ENCODE data around the gene LRP2.

DNA sequence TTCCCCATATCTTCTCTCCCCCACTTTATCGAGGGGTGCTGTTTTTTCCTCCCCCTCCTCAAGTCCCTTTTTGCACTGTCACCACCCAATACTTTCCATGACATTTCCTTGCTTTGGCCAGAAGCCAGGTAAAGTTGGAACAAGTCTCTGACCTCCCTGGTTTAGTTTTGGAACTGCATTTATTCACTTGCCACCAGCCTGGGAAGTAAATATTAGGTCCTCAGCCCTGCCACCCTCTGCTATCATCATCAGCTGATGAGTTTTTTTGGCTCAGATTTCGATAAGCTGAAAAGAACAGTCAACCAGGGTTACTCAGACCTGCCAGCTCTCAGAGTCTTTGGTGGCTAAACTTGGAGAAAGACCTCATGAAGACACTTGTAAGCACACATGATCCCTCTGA, 246.0 kb downstream of the LRP2 start:
- TF ChIP-seq, protein P1, sequence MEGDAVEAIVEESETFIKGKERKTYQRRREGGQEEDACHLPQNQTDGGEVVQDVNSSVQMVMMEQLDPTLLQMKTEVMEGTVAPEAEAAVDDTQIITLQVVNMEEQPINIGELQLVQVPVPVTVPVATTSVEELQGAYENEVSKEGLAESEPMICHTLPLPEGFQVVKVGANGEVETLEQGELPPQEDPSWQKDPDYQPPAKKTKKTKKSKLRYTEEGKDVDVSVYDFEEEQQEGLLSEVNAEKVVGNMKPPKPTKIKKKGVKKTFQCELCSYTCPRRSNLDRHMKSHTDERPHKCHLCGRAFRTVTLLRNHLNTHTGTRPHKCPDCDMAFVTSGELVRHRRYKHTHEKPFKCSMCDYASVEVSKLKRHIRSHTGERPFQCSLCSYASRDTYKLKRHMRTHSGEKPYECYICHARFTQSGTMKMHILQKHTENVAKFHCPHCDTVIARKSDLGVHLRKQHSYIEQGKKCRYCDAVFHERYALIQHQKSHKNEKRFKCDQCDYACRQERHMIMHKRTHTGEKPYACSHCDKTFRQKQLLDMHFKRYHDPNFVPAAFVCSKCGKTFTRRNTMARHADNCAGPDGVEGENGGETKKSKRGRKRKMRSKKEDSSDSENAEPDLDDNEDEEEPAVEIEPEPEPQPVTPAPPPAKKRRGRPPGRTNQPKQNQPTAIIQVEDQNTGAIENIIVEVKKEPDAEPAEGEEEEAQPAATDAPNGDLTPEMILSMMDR (IDR thresholded peaks at IDR 0.05 in 4 of 5, conservative IDR thresholded peaks at IDR 0.05 in 1 of 5): no peak
- TF ChIP-seq POLR2A (IDR thresholded peaks at IDR 0.05): no peak
